ENCODE data around the gene PDK3.
A peak's percentile ranks its signal among the peaks of the same experiment; 100 is the strongest.

Gene PDK3

DNA sequence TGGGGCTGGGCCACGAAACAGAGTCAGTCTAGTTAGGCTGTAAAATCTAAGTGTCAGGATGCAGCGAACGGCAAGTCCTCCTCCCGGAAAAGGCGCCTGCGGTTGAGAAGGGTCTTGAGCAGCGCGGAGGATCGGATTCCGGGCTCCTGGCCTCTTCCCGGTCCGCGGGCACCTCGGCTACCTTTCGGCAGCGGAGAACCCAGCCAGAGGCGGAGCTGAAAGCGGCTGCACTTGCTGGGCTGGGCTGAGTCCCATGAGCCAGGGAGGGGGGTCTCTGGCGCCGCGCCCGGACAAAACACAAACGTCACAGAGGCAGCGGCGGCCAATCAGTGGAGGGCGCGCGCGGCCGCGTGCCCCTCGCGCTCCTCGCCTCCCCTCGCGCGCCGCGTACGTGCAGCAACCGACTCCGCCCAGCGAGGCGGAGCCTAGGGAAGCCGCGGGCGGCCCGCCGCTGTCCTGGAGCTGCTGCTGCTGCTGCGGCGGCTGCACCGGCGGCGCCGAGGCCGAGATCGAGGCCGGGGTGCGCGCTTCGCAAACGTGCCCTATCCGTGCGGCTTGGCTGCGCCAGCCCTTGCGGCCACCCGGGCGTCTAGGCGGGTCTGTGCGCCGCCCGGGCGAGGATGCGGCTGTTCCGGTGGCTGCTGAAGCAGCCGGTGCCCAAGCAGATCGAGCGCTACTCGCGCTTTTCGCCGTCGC is at the start of gene PDK3:
Gene PDK3 (plus strand): TSS at position 451 of the 696 bp plus-strand sequence. CDS start 170 bp downstream, at position 621.
- DNase-seq (ENCODE audit: extremely low read depth, low read depth), result peak; percentile 29
- peak within 1 kb of the TSS; percentile 48 for H3K4me3 ChIP-seq (replicated peaks; ENCODE audit: low read depth, low read length)
- TF ChIP-seq, protein P1, sequence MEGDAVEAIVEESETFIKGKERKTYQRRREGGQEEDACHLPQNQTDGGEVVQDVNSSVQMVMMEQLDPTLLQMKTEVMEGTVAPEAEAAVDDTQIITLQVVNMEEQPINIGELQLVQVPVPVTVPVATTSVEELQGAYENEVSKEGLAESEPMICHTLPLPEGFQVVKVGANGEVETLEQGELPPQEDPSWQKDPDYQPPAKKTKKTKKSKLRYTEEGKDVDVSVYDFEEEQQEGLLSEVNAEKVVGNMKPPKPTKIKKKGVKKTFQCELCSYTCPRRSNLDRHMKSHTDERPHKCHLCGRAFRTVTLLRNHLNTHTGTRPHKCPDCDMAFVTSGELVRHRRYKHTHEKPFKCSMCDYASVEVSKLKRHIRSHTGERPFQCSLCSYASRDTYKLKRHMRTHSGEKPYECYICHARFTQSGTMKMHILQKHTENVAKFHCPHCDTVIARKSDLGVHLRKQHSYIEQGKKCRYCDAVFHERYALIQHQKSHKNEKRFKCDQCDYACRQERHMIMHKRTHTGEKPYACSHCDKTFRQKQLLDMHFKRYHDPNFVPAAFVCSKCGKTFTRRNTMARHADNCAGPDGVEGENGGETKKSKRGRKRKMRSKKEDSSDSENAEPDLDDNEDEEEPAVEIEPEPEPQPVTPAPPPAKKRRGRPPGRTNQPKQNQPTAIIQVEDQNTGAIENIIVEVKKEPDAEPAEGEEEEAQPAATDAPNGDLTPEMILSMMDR (IDR thresholded peaks at IDR 0.05; ENCODE audit: low read depth, low read length, missing control alignments), result no peak

- no peak for DNase-seq (ENCODE audit: extremely low read depth, low read depth)
- H3K4me3 ChIP-seq (replicated peaks; ENCODE audit: low read depth, low read length), result no peak overlapping the region
- TF ChIP-seq, protein P1 (IDR thresholded peaks at IDR 0.05; ENCODE audit: low read depth, low read length, missing control alignments), result no peak
These were observed 49.2 kb upstream of the PDK3 start for GRCh38 chrX:24415921-24416320.

DNA sequence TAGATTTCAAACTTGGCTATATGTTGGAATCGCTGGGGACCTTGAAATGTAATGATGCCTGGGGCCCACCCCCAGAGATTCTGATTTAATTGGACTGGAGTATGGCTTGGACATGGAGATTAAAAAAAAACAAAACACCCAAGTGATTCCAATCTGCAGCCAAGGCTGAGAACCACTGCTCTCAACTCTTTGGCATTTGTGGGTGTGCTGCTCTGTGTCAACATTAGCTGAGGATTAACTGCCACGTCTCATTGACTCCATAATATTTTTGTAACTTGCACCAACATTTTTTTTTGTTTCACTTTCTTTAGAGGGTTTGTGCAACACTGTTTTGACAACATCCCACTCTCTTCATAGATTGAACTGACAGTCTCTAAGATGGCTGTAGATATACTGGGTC is 41.1 kb upstream of the PDK3 start:
- TF ChIP-seq, protein P1 (IDR thresholded peaks at IDR 0.05; ENCODE audit: low read depth, low read length, missing control alignments), result no peak
- no peak for DNase-seq (ENCODE audit: extremely low read depth, low read depth)

DNA sequence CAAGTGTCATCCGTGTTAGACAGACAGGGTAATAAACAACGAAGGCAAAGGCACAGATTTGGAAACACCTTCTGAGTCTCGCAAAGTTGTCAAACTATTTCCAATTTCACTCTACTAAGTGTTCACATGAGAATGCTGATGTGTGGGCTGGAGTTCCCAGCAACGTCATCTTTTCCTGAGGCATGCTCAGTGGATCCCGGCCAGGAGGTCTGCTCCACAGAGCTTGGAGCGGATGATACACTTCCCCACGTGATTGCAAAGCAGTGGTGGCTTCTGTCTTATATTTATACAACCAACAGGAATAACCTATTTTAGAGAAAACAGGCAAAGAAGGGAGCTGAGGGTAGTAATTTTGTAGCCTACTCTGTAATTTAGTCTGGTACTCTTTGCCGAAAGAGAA is 40.1 kb upstream of the PDK3 start:
- DNase-seq (ENCODE audit: extremely low read depth, low read depth), result no peak
- TF ChIP-seq, protein P1 (IDR thresholded peaks at IDR 0.05; ENCODE audit: low read depth, low read length, missing control alignments), result no peak
- H3K4me3 ChIP-seq (replicated peaks; ENCODE audit: low read depth, low read length), result no peak overlapping the region

More for the DNA sequence above, 41.1 kb upstream of the PDK3 start:
- no peak overlapping the region for H3K4me3 ChIP-seq (replicated peaks; ENCODE audit: low read depth, low read length)

- no peak for DNase-seq (ENCODE audit: extremely low read depth, low read depth)
- H3K4me3 ChIP-seq (replicated peaks; ENCODE audit: low read depth, low read length), result no peak overlapping the region
- TF ChIP-seq, protein P1 (IDR thresholded peaks at IDR 0.05; ENCODE audit: low read depth, low read length, missing control alignments), result no peak
These were observed 39.3 kb upstream of the PDK3 start for GRCh38 chrX:24425806-24426205.

- TF ChIP-seq, protein P1 (IDR thresholded peaks at IDR 0.05; ENCODE audit: low read depth, low read length, missing control alignments), result no peak
- no peak for DNase-seq (ENCODE audit: extremely low read depth, low read depth)
- H3K4me3 ChIP-seq (replicated peaks; ENCODE audit: low read depth, low read length), result no peak overlapping the region
These were observed 38.7 kb upstream of the PDK3 start for GRCh38 chrX:24426340-24426913.
